Ovary (tissue), 3 donors: ENCODE results near the gene CHRD.
"Not testable (repeated sequence)": the region's sequence is repeated elsewhere in the genome, so short reads cannot be mapped to it uniquely, and the experiment has no call there.

Experiments
- EP300 ChIP-seq: sonication (generic); formaldehyde crosslinking; IDR thresholded peaks from one replicate; pipeline ENCODE4 v1.6.1; 2017; ENCODE audit warnings: antibody characterized with exemption
- POLR2A ChIP-seq: fragments of 450-650 bp; IDR thresholded peaks from one replicate; pipeline ENCODE4 v1.6.1; 2017; ENCODE audit warnings: antibody characterized with exemption, mild to moderate bottlenecking, moderate library complexity
- TF ChIP-seq, protein P1 (sequence below), 3 donors: fragments of 450-650 bp in 2 of 3; fragments of 200-600 bp in 1 of 3; IDR thresholded peaks; one replicate each; pipeline versions ENCODE4 v1.5.1 to v1.8.0; 2016 to 2022; ENCODE audit warnings: antibody characterized with exemption in 3 of 3, mild to moderate bottlenecking in 1 of 3
- donor health status: DM: no; HTN: no; CAD: no.

DNA sequence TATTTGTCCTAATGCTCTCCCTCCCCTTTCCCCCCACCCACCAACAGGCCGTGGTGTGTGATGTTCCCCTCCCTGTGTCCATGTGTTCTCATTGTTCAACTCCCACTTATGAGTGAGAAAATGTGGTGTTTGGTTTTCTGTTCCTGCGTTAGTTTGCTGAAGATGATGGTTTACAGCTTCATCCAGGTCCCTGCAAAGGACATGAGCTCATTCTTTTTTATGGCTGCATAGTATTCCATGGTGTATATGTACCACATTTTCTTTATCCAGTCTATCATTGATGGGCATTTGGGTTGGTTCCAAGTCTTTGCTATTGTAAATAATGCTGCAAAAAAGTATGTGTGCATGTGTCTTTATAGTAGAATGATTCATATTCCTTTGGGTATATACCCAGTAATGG, 53.3 kb downstream of the CHRD start:
- TF ChIP-seq, protein P1, sequence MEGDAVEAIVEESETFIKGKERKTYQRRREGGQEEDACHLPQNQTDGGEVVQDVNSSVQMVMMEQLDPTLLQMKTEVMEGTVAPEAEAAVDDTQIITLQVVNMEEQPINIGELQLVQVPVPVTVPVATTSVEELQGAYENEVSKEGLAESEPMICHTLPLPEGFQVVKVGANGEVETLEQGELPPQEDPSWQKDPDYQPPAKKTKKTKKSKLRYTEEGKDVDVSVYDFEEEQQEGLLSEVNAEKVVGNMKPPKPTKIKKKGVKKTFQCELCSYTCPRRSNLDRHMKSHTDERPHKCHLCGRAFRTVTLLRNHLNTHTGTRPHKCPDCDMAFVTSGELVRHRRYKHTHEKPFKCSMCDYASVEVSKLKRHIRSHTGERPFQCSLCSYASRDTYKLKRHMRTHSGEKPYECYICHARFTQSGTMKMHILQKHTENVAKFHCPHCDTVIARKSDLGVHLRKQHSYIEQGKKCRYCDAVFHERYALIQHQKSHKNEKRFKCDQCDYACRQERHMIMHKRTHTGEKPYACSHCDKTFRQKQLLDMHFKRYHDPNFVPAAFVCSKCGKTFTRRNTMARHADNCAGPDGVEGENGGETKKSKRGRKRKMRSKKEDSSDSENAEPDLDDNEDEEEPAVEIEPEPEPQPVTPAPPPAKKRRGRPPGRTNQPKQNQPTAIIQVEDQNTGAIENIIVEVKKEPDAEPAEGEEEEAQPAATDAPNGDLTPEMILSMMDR (IDR thresholded peaks at IDR 0.05): not testable (repeated sequence)
- not testable (repeated sequence) for TF ChIP-seq EP300, POLR2A
